Stimulated activated memory B cell treated with anti-CD40 and anti-IgM and Interleukin-4, amounts not matched to agents 10 μg/mL and 1 μg/mL and 100 μg/mL, for 72 hours (primary cell): ENCODE measurements around the gene GADL1.

ENCODE experiments used
- ATAC-seq: fragments of 150-1000 bp; cut with Tn5 transposase; 2 replicates; pipeline ENCODE4 v1.10.0; 2021
- H3K27ac Mint-ChIP-seq: one replicate; pipeline ENCODE4 v1.8.0; 2022; ENCODE audit warnings: mild to moderate bottlenecking, mixed read lengths
- H3K27me3 Mint-ChIP-seq: one replicate; pipeline ENCODE4 v1.8.0; 2022; ENCODE audit warnings: mixed read lengths
- H3K36me3 Mint-ChIP-seq: one replicate; pipeline ENCODE4 v1.8.0; 2022; ENCODE audit warnings: mixed read lengths
- H3K4me1 Mint-ChIP-seq: one replicate; pipeline ENCODE4 v1.8.0; 2022; ENCODE audit warnings: mixed read lengths
- H3K4me3 Mint-ChIP-seq: one replicate; pipeline ENCODE4 v1.8.0; 2022; ENCODE audit warnings: mild to moderate bottlenecking, moderate library complexity, mixed read lengths
- H3K9me3 Mint-ChIP-seq: one replicate; pipeline ENCODE4 v1.8.0; 2022; ENCODE audit warnings: mixed read lengths

Gene GADL1

GRCh38 chr3:30696403-30696819 lies 198.1 kb downstream of the GADL1 start:
- Mint-ChIP-seq H3K9me3 (no peaks in the 10 kb centered on the region), H3K27me3 (no peaks in the 10 kb centered on the region), H3K4me1 (peaks cover 35% of the 10 kb centered on the region), H3K36me3 (peaks cover 58% of the 10 kb centered on the region), H3K27ac (no peak overlapping the region), H3K4me3 (no peak overlapping the region)
- ATAC-seq = no peak

DNA sequence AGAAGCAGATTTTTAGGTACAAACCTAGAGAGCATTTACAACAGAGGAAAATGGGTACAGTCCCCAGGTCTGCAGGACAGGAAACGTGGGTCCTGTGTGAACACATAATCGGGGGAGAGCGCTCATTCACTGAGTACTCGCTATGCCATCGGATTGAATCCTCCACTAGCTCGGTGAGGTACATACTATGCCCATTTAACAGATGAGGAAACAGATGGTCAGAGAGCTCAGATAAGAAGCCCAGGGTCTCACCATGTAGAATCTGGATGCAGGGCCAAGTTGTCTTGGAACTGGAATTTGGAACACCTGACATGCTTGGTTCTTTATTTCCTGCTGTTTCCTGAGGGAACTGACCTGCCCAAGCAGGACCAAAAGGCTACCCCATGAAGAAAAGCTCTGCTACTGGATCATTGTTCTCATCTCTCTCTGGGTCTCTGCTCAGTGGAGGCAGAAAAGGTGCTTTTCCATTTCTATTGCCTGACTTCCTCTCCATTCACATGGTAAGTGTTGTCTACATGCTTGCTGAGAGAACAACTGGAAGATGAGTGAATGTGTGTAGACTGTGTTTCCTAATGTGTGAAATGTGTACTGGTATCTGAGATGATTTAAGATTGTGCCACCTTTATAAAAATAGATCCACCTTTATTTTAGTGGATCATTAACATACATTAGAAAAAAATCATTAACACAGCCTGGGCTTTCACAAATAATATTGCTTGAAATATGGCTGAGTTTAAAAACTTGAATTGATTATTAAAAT lies 199.0 kb downstream of the GADL1 start:
- Mint-ChIP-seq H3K36me3 (peaks cover 62% of the 10 kb centered on the region), H3K4me3 (no peak overlapping the region), H3K27ac (no peak overlapping the region), H3K9me3 (no peaks in the 10 kb centered on the region), H3K4me1 (peaks cover 41% of the 10 kb centered on the region), H3K27me3 (no peaks in the 10 kb centered on the region)
- ATAC-seq = no peak

DNA sequence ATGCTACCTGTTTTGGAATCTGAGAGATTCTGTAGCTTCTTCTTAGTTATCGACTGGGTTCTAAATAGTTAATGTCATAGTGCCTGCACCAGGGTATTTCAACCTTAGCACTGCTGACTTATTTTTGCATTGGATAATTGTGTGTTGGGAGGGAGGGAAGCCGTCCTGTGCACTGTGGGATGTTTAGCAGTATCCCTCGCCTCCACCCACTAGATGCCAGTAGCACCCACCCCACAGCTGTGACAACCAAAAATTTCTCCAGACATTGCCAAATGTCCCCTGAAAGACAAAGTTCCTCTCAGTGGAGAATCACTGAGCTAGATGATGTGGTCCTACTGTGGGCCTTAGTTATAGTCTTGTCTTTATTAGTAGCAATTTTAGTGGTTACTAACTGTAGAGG lies 199.8 kb downstream of the GADL1 start:
- Mint-ChIP-seq H3K27ac (no peak overlapping the region), H3K4me3 (no peak overlapping the region), H3K36me3 (peaks cover 68% of the 10 kb centered on the region), H3K9me3 (no peaks in the 10 kb centered on the region), H3K4me1 (peaks cover 47% of the 10 kb centered on the region), H3K27me3 (no peaks in the 10 kb centered on the region)
- no peak for ATAC-seq

- H3K4me3 Mint-ChIP-seq = no peak overlapping the region
- H3K4me1 Mint-ChIP-seq = peaks cover 50% of the 10 kb centered on the region
- peaks cover 72% of the 10 kb centered on the region for H3K36me3 Mint-ChIP-seq
- no peak for ATAC-seq
- no peaks in the 10 kb centered on the region for H3K27me3 Mint-ChIP-seq
- no peak overlapping the region for H3K27ac Mint-ChIP-seq
- H3K9me3 Mint-ChIP-seq = no peaks in the 10 kb centered on the region
These were observed 200.3 kb downstream of the GADL1 start for GRCh38 chr3:30694148-30694547.

DNA sequence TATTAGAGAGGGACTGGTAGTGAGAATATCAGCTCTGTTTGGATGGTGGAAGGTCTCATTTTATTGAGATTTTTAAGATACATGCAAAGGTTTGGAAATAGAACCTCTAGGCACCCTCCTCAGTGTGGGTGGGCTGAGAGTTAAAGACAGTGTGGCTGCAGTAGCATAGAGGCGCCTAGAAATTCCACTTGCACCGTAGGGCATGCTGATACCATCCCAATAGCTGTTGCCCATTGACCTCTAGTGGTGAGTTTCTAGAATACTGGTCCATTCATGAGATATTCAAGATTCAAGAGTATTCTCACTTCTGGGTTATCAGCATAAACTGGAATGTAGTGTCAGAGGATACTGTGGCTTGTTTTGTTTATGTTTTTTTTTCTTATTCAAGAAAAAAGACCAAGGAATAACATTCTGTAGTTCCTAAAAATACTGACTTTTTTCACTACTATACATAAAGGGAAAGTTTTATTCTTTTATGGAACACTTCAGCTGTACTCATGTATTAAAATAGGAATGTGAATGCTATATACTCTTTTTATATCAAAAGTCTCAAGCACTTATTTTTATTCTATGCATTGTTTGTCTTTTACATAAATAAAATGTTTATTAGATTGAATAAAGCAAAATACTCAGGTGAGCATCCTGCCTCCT lies 200.9 kb downstream of the GADL1 start:
- peak; percentile 91 for ATAC-seq
- peaks cover 77% of the 10 kb centered on the region for H3K36me3 Mint-ChIP-seq
- H3K27me3 Mint-ChIP-seq = no peaks in the 10 kb centered on the region
- no peak overlapping the region for H3K4me3 Mint-ChIP-seq
- peak overlapping the region; percentile 89 for H3K27ac Mint-ChIP-seq
- H3K4me1 Mint-ChIP-seq = peaks cover 56% of the 10 kb centered on the region
- H3K9me3 Mint-ChIP-seq = no peaks in the 10 kb centered on the region

DNA sequence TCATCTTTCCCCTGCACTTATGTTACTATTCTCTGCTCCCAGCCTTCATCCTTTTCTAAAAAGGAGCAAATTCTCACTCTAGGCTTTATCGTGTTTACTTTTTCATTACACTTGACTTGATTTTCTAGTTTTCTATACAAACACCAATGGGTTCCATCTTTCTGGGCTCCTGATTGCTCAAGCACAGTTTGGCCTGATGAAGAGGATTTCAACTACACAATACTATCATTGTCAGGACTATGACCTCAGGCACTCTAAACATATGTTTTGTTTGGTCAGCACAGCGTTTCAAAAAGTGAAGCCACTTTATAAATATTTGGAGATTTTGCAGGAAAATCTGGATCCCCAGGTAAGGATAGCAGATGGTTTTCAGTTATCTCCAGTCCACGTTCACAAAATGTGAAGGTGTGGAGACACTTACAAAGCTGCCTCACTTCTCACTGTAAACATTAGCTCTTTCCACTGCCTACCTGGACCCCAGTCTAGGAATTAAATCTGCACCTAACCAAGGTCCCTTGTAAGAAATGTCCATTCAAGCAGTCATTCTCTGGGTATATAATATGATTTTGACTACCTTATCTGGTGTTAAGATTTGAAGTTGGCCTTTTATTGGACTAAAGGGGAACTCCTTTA lies 201.8 kb downstream of the GADL1 start:
- Mint-ChIP-seq H3K36me3 (peaks cover 78% of the 10 kb centered on the region), H3K4me3 (no peak overlapping the region), H3K9me3 (no peaks in the 10 kb centered on the region), H3K4me1 (peaks cover 64% of the 10 kb centered on the region), H3K27ac (peak overlapping the region; percentile 89), H3K27me3 (no peaks in the 10 kb centered on the region)
- ATAC-seq = no peak

DNA sequence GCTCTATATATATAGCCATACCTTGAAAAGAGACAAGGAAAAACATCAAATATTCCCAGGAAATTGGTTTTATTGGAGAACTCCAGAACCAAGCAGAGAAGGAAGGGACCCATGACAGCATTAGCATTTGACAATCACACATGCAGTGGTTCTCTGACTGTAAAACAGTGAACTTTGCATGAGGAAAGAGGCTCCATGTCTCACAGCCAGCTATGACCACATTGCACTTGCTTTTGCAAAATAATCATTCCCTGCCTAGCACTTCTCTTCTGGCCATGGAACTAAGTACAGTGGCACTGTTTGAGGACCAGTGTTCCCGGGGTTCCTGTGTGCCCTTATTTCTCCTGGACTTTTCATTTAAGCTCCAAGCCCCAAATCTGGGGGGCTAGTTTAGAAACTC lies 202.5 kb downstream of the GADL1 start:
- no peak overlapping the region for H3K4me3 Mint-ChIP-seq
- peaks cover 63% of the 10 kb centered on the region for H3K4me1 Mint-ChIP-seq
- peak overlapping the region; percentile 89 for H3K27ac Mint-ChIP-seq
- H3K9me3 Mint-ChIP-seq = no peaks in the 10 kb centered on the region
- no peak for ATAC-seq
- H3K27me3 Mint-ChIP-seq = no peaks in the 10 kb centered on the region
- H3K36me3 Mint-ChIP-seq = peaks cover 75% of the 10 kb centered on the region

DNA sequence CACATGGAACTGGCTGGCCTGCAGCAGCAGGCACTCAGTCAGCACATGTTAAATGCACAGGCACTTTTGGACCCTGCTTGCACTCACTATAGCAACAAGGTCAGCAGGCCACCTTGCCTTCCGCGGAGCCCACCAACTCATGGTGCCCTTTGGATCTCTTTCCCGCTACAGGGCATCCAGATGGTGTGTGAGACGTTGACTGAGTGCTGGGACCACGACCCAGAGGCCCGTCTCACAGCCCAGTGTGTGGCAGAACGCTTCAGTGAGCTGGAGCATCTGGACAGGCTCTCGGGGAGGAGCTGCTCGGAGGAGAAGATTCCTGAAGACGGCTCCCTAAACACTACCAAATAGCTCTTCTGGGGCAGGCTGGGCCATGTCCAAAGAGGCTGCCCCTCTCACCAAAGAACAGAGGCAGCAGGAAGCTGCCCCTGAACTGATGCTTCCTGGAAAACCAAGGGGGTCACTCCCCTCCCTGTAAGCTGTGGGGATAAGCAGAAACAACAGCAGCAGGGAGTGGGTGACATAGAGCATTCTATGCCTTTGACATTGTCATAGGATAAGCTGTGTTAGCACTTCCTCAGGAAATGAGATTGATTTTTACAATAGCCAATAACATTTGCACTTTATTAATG lies 203.1 kb downstream of the GADL1 start:
- Mint-ChIP-seq H3K4me3 (no peak overlapping the region), H3K4me1 (peaks cover 59% of the 10 kb centered on the region), H3K9me3 (no peaks in the 10 kb centered on the region), H3K27ac (peak overlapping the region; percentile 89), H3K36me3 (peaks cover 75% of the 10 kb centered on the region), H3K27me3 (no peaks in the 10 kb centered on the region)
- ATAC-seq = no peak

DNA sequence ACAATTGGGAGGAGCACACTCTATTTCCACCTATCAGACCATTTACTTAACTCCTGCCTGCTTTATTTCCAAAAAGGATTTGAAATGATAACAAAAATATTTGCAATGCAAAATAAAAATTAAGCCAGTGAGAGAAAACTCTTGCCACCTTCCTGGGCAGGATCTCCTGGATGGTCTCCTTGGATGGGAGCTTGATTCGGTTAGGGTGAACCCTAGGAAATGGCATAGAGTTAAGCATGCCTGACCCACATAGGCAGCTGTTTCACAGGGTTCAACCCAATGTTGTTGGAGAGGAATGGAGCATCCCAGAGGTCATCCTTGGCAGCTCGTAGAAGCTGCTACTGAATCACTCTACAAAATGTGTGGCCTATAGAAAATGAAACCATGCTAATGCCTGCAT lies 204.3 kb downstream of the GADL1 start:
- Mint-ChIP-seq H3K27ac (peak overlapping the region; percentile 89), H3K4me1 (peaks cover 54% of the 10 kb centered on the region), H3K27me3 (no peaks in the 10 kb centered on the region), H3K36me3 (peaks cover 76% of the 10 kb centered on the region), H3K4me3 (no peak overlapping the region), H3K9me3 (no peaks in the 10 kb centered on the region)
- ATAC-seq = no peak

DNA sequence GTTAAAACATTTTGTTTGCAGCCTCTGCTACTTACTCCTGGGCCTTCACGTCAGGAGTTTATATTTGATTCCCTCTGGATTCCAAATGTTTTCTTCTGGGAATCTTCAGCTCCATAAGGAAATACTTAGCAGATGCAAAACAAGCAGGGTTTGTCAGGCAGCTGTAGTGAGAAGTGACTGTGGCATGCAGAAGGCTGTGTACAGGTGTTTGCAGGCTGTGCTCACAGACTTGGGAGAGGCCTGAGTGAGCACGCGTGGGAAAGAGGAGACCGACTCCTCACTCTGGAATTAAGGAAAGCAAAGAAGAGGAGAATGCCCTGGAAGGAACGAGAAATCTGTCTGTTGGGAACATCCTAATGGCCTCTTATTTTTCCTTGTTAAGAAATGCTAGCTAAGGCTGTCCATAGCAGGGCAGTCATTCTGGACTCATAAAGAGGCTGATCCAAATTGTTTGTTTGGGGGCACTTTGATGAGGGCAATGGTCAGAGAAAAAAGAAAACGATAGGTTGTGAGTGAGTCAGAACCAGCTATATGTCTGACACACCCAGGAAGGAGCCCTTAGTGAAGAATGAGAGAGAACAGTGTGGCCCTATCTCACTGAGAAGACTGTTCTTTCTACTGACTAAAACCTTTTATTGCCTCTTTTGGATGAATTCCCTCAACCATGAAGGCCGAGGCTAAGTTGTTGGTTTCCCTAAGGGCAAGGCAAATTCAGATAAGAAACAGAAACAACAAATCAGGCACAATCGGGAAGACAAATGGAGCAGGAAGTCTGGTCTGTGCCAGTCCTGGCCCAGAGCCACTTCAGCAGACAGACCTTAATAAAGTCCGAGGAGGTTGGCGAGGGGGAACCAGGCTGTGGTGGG lies 205.5 kb downstream of the GADL1 start:
- peaks cover 62% of the 10 kb centered on the region for H3K4me1 Mint-ChIP-seq
- no peaks in the 10 kb centered on the region for H3K9me3 Mint-ChIP-seq
- H3K4me3 Mint-ChIP-seq = no peak overlapping the region
- no peak for ATAC-seq
- peaks cover 76% of the 10 kb centered on the region for H3K36me3 Mint-ChIP-seq
- H3K27me3 Mint-ChIP-seq = no peaks in the 10 kb centered on the region
- peak overlapping the region; percentile 89 for H3K27ac Mint-ChIP-seq

GRCh38 chr3:30687930-30688570 lies 206.4 kb downstream of the GADL1 start:
- Mint-ChIP-seq H3K4me1 (peaks cover 63% of the 10 kb centered on the region), H3K27me3 (no peaks in the 10 kb centered on the region), H3K4me3 (no peak overlapping the region), H3K9me3 (no peaks in the 10 kb centered on the region), H3K27ac (peak overlapping the region; percentile 89), H3K36me3 (peaks cover 79% of the 10 kb centered on the region)
- no peak for ATAC-seq

DNA sequence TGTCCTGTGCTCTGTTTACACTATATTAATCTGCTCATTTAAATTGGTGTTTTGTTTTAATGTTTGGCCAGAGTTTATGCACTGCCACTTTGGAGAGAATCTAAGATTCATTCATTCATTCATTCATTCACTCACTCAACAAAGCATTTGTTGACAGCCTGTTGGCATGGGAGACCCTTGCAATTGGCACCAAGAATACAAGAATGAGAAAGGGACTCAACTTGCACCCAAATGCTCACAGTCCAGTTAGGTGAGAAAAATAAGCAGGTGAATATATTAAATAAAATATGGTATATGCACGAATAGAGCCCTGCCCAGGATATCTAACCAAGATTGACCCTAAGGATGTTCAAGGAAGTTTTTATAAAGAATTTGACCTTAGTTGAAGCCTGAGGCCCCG lies 207.7 kb downstream of the GADL1 start:
- Mint-ChIP-seq H3K36me3 (peaks cover 83% of the 10 kb centered on the region), H3K4me3 (no peak overlapping the region), H3K4me1 (peaks cover 66% of the 10 kb centered on the region), H3K9me3 (no peaks in the 10 kb centered on the region), H3K27me3 (no peaks in the 10 kb centered on the region), H3K27ac (no peak overlapping the region)
- ATAC-seq = no peak

GRCh38 chr3:30686176-30686575 lies 208.3 kb downstream of the GADL1 start:
- H3K4me1 Mint-ChIP-seq = peaks cover 73% of the 10 kb centered on the region
- H3K9me3 Mint-ChIP-seq = no peaks in the 10 kb centered on the region
- no peaks in the 10 kb centered on the region for H3K27me3 Mint-ChIP-seq
- peaks cover 84% of the 10 kb centered on the region for H3K36me3 Mint-ChIP-seq
- ATAC-seq = no peak
- no peak overlapping the region for H3K4me3 Mint-ChIP-seq
- H3K27ac Mint-ChIP-seq = peak overlapping the region; percentile 66

DNA sequence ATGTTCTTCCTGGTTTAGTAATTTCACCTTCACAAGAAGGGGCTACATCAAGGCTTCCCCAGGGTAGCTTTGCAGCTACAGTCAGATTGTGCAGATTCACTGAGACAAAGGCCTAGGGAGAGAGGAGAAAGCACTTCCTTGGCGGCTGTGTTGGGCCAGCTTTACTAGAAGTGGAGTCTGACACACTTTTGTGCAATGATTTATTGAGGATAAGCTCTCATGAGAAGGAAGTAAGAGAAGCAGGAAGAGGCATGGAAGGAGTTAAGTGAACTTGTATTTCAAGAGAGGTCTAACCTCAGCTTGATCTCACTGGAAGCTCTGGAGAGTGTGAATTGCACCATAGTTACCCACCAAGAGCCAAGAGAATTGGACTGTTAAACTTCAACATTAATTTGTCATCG lies 209.2 kb downstream of the GADL1 start:
- H3K4me1 Mint-ChIP-seq = peaks cover 74% of the 10 kb centered on the region
- no peaks in the 10 kb centered on the region for H3K9me3 Mint-ChIP-seq
- H3K4me3 Mint-ChIP-seq = no peak overlapping the region
- no peaks in the 10 kb centered on the region for H3K27me3 Mint-ChIP-seq
- H3K36me3 Mint-ChIP-seq = peaks cover 84% of the 10 kb centered on the region
- ATAC-seq = no peak
- H3K27ac Mint-ChIP-seq = peak overlapping the region; percentile 66
